RWPE1 (cell line): ENCODE measurements around the gene FBXO42.
"Not testable (repeated sequence)": the region's sequence is repeated elsewhere in the genome, so short reads cannot be mapped to it uniquely, and the experiment has no call there.

Experiments
- CTCF ChIA-PET: fragments of 350-600 bp; sonication (Branson Sonifier 250); formaldehyde crosslinking; extraction: SDS; loops from one replicate; lab custom pipeline; 2021; lab: Yijun Ruan, JAX
- POLR2A ChIA-PET: fragments of 400-600 bp; formaldehyde crosslinking; extraction: SDS; loops from one replicate; lab custom pipeline; 2020; ENCODE audit warnings: antibody characterized with exemption; ENCODE audit not compliant: low non-redundant PET; lab: Yijun Ruan, JAX
- DNase-seq: peaks from one replicate; pipeline ENCODE4 v3.0.0; 2012; ENCODE audit warnings: low spot score
- H3K27ac ChIP-seq: fragments of 450-650 bp; 2 replicates; pipeline ENCODE4 v1.5.1; 2017
- CTCF ChIP-seq: fragments of 450-650 bp; conservative IDR thresholded peaks from 2 replicates; pipeline ENCODE4 v1.5.1; 2017; ENCODE audit warnings: low read depth, mild to moderate bottlenecking

The FBXO42 gene

GRCh38 chr1:16247441-16247840, 104.8 kb downstream of the FBXO42 start:
- DNase-seq: no peak
- ChIA-PET CTCF (no interaction called here), POLR2A (no interaction called here)
- TF ChIP-seq CTCF: no peak
- no peak overlapping the region for H3K27ac ChIP-seq

GRCh38 chr1:16246961-16247360, 105.3 kb downstream of the FBXO42 start:
- no peak for TF ChIP-seq CTCF
- no peak overlapping the region for H3K27ac ChIP-seq
- CTCF ChIA-PET: no interaction called here
- DNase-seq: no peak
- POLR2A ChIA-PET: no interaction called here

GRCh38 chr1:16246239-16246638, 106.0 kb downstream of the FBXO42 start:
- DNase-seq, POLR2A ChIA-PET, CTCF ChIA-PET, H3K27ac ChIP-seq: not testable (repeated sequence)

- H3K27ac ChIP-seq: peak overlapping the region; percentile 29; the same call in 1 of the 2 replicates
- ChIA-PET CTCF (interaction anchor here (1.4 to 3.4 kb wide), 4 partner anchors 157 to 173 kb away, joined by 7 to 17 read pairs (median 10); partner anchors contain the start of gene FAM131C), POLR2A (interaction anchor here (0.6 kb wide), 1 partner anchor 115 kb away, joined by 5 read pairs; no protein-coding TSS in a partner anchor)
- TF ChIP-seq CTCF: no peak
- DNase-seq: no peak
These were observed 106.6 kb downstream of the FBXO42 start for GRCh38 chr1:16245476-16246196.

- peak overlapping the region; percentile 29 for H3K27ac ChIP-seq
- CTCF ChIA-PET: interaction anchor here (0.5 to 3.4 kb wide), 12 partner anchors 9 to 172 kb away, joined by 3 to 17 read pairs (median 5); partner anchors contain the start of genes ARHGEF19 and FAM131C
- no peak for DNase-seq
- POLR2A ChIA-PET: interaction anchor here (0.6 kb wide), 1 partner anchor 116 kb away, joined by 5 read pairs; no protein-coding TSS in a partner anchor
- peak; percentile 56 for TF ChIP-seq CTCF
These were observed 107.5 kb downstream of the FBXO42 start for GRCh38 chr1:16244650-16245285.

- POLR2A ChIA-PET: no interaction called here
- H3K27ac ChIP-seq: peak overlapping the region; percentile 29
- DNase-seq: peak; percentile 84
- CTCF ChIA-PET: interaction anchor here (0.5 to 3.4 kb wide), 19 partner anchors 10 to 197 kb away, joined by 3 to 17 read pairs (median 4); partner anchors contain the start of genes ARHGEF19 and FAM131C
- peak; percentile 89 for TF ChIP-seq CTCF
These were observed 108.2 kb downstream of the FBXO42 start for GRCh38 chr1:16243936-16244649.
